Brain microvascular endothelial cell (primary cell): ENCODE results near the gene NUMB.

ENCODE experiments used
- DNase-seq: peaks from one replicate; pipeline ENCODE4 v3.0.0-alpha.2; 2020
- H3K27ac ChIP-seq: fragments of 250-450 bp; sonication (Bioruptor Pico); 2 replicates; pipeline ENCODE4 v1.5.1; 2020; ENCODE audit warnings: mild to moderate bottlenecking, moderate library complexity
- H3K27me3 ChIP-seq: fragments of 250-450 bp; sonication (Bioruptor Pico); replicated peaks from 2 replicates; pipeline ENCODE4 v1.5.1; 2020; ENCODE audit warnings: mild to moderate bottlenecking
- H3K36me3 ChIP-seq: fragments of 250-450 bp; sonication (Bioruptor Pico); replicated peaks from 2 replicates; pipeline ENCODE4 v1.5.1; 2020; ENCODE audit warnings: mild to moderate bottlenecking
- H3K4me3 ChIP-seq: 2 replicates; pipeline ENCODE4 v1.5.1; 2011; ENCODE audit warnings: low read depth, mild to moderate bottlenecking, control low read depth, low read length, moderate library complexity
- CTCF ChIP-seq: IDR thresholded peaks from 2 replicates; pipeline ENCODE4 v1.5.1; 2011; ENCODE audit warnings: low read depth, mild to moderate bottlenecking, moderate library complexity, low read length, control low read depth, inconsistent platforms; ENCODE audit errors: missing control alignments
- in situ Hi-C: cut with HindIII; loops from 2 replicates; pipeline ENCODE4 v1.10.0; 2017; ENCODE audit warnings: low sequenced_read_pairs, low pct_ligation_motif_present

The NUMB gene

DNA sequence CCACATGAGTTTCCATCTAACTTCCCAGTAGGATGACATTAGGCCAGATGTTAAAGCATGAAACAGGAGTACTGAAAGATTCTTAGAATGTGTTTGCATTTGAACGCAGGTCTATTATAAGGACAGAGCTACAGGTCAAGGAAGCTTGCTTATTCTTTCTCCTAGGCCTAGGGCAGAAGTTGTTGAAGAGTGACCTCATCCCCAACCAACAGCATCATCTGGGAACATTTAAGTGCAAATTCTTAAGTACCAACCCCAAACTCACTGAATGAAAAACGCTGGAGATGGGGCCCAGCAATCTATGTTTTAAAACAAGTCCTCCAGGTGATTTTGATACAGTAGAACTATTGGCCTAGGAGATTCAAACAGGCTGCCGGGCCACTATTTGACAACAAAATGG is 168.6 kb downstream of the NUMB start:
- DNase-seq: no peak
- in situ Hi-C loops: loop anchor here (25.0 kb wide), 1 partner anchor 173 kb away; the partner anchor contains the start of gene NUMB
- Histone ChIP-seq H3K4me3 (no peak overlapping the region), H3K27ac (no peak overlapping the region), H3K36me3 (peaks cover 33% of the 10 kb centered on the region), H3K27me3 (no peaks in the 10 kb centered on the region)
- no peak for TF ChIP-seq CTCF

GRCh38 chr14:73289308-73289707 is 169.0 kb downstream of the NUMB start:
- no peak for DNase-seq
- Histone ChIP-seq H3K36me3 (peaks cover 33% of the 10 kb centered on the region), H3K4me3 (no peak overlapping the region), H3K27me3 (no peaks in the 10 kb centered on the region), H3K27ac (no peak overlapping the region)
- in situ Hi-C loops: loop anchor here (25.0 kb wide), 1 partner anchor 173 kb away; the partner anchor contains the start of gene NUMB
- TF ChIP-seq CTCF: no peak

DNA sequence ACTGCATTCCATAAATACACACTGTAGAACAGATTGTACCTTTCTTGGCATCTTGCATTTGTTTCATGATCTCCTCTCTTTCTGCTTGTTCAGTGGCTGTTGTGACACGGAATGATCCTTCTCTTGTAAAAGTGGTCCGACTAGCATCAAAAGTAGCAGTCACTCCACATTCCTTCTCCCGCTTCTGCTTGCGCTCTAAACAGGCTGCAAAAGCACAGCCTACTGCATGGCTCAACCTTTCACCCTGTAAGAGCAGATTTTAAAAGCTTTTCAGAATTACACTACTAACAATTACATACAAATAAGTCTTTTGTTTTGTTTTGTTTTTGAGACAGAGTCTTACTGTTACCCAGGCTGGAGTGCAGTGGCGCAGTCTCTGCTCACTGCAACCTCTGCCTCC is 171.3 kb downstream of the NUMB start:
- H3K4me3 ChIP-seq: no peak overlapping the region
- no peak for TF ChIP-seq CTCF
- H3K27me3 ChIP-seq: no peaks in the 10 kb centered on the region
- no peak for DNase-seq
- in situ Hi-C loops: loop anchor here (25.0 kb wide), 1 partner anchor 175 kb away; the partner anchor contains the start of gene NUMB
- no peak overlapping the region for H3K27ac ChIP-seq
- H3K36me3 ChIP-seq: peaks cover 44% of the 10 kb centered on the region

GRCh38 chr14:73286598-73286997 is 171.7 kb downstream of the NUMB start:
- H3K27me3 ChIP-seq: no peaks in the 10 kb centered on the region
- H3K36me3 ChIP-seq: peaks cover 44% of the 10 kb centered on the region
- TF ChIP-seq CTCF: no peak
- DNase-seq: no peak
- in situ Hi-C loops: loop anchor here (25.0 kb wide), 1 partner anchor 176 kb away; the partner anchor contains the start of gene NUMB
- no peak overlapping the region for H3K27ac ChIP-seq
- no peak overlapping the region for H3K4me3 ChIP-seq

DNA sequence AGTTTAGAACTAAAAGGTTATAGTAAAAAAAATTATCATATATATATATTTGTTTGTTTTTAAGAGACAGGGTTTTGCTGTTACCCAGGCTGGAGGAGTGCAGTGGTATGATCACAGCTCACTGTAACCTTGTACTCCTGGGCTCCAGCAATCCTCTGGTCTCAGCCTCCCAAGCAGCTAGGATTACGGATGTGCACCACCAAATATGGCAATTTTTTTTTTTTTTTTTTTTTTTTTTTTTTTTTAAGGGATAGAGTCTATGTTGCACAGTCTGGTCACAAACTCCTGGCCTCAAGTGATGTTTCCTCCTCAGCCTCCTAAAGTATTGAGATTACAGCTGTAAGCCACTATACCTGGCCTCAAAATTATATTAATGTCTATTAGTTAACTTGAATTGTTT is 172.4 kb downstream of the NUMB start:
- in situ Hi-C loops: loop anchor here (25.0 kb wide), 1 partner anchor 176 kb away; the partner anchor contains the start of gene NUMB
- no peaks in the 10 kb centered on the region for H3K27me3 ChIP-seq
- H3K4me3 ChIP-seq: no peak overlapping the region
- no peak for TF ChIP-seq CTCF
- H3K36me3 ChIP-seq: peaks cover 41% of the 10 kb centered on the region
- no peak for DNase-seq
- no peak overlapping the region for H3K27ac ChIP-seq
